ENCODE measurements around the gene CHST11.

DNA sequence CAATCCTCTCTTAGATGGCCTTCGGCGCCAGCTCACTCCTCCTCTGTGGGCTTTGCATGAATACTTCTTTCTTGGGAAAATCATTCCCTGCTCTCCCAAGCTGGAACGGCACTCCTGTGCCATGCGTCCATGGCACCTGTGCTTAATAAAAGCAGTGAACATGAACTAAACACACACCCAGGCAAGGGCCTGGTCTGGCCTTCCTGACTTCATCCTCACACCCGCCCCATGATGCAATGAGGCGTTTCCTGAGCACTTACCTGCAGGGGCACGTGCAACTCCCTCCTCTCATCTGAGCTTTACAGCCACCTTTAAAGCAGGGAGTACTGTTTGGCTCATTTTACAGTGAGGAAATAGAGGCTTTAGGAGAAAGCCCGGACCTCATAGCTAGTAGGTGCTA is 281.6 kb downstream of the CHST11 start:
- TF ChIP-seq, protein P1, sequence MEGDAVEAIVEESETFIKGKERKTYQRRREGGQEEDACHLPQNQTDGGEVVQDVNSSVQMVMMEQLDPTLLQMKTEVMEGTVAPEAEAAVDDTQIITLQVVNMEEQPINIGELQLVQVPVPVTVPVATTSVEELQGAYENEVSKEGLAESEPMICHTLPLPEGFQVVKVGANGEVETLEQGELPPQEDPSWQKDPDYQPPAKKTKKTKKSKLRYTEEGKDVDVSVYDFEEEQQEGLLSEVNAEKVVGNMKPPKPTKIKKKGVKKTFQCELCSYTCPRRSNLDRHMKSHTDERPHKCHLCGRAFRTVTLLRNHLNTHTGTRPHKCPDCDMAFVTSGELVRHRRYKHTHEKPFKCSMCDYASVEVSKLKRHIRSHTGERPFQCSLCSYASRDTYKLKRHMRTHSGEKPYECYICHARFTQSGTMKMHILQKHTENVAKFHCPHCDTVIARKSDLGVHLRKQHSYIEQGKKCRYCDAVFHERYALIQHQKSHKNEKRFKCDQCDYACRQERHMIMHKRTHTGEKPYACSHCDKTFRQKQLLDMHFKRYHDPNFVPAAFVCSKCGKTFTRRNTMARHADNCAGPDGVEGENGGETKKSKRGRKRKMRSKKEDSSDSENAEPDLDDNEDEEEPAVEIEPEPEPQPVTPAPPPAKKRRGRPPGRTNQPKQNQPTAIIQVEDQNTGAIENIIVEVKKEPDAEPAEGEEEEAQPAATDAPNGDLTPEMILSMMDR (IDR thresholded peaks at IDR 0.05; ENCODE audit: low read depth, low read length, poor library complexity, severe bottlenecking): no peak
- no peak for TF ChIP-seq EZH2phosphoT487 (IDR thresholded peaks at IDR 0.05; ENCODE audit: borderline replicate concordance, low read length)

Data from DOHH2 (cell line).